ENCODE measurements around the gene RFLNA. TPM values are rescaled to one million over a fixed set of nuclear protein-coding genes. Genes with fewer than 3 reads are reported as not detected.

RFLNA gene
- total RNA-seq, 2 experiments from 2014 or later, result not detected

GRCh38 chr12:124311292-124312109 lies 16.6 kb downstream of the RFLNA start:
- Mint-ChIP-seq H3K27me3 (no peaks in the 10 kb centered on the region), H3K9me3 (no peaks in the 10 kb centered on the region), H3K4me1 (no peaks in the 10 kb centered on the region), H3K4me3 (no peak overlapping the region), H3K36me3 (ENCODE audit: low read depth) (no peaks in the 10 kb centered on the region), H3K27ac (no peak overlapping the region)
- DNase-seq, result no peak
- POLR2A ChIA-PET, result no interaction called here
- CTCF ChIA-PET, result interaction anchor here (0.6 kb wide), 1 partner anchor 460 kb away, joined by 3 read pairs; no protein-coding TSS in a partner anchor

GRCh38 chr12:124312601-124313000 lies 17.7 kb downstream of the RFLNA start:
- Mint-ChIP-seq H3K4me3 (no peak overlapping the region), H3K27me3 (no peaks in the 10 kb centered on the region), H3K27ac (no peak overlapping the region), H3K4me1 (no peaks in the 10 kb centered on the region), H3K36me3 (ENCODE audit: low read depth) (no peaks in the 10 kb centered on the region), H3K9me3 (no peaks in the 10 kb centered on the region)
- no peak for DNase-seq
- ChIA-PET POLR2A (no interaction called here), CTCF (interaction anchor here (0.6 kb wide), 1 partner anchor 459 kb away, joined by 3 read pairs; no protein-coding TSS in a partner anchor)

GRCh38 chr12:124314207-124314606 lies 19.3 kb downstream of the RFLNA start:
- H3K27ac Mint-ChIP-seq, result no peak overlapping the region
- ChIA-PET CTCF (no interaction called here), POLR2A (no interaction called here)
- DNase-seq, result no peak
- no peaks in the 10 kb centered on the region for H3K4me1 Mint-ChIP-seq
- no peaks in the 10 kb centered on the region for H3K36me3 Mint-ChIP-seq (ENCODE audit: low read depth)
- H3K27me3 Mint-ChIP-seq, result no peaks in the 10 kb centered on the region
- H3K4me3 Mint-ChIP-seq, result no peak overlapping the region
- H3K9me3 Mint-ChIP-seq, result no peaks in the 10 kb centered on the region

DNA sequence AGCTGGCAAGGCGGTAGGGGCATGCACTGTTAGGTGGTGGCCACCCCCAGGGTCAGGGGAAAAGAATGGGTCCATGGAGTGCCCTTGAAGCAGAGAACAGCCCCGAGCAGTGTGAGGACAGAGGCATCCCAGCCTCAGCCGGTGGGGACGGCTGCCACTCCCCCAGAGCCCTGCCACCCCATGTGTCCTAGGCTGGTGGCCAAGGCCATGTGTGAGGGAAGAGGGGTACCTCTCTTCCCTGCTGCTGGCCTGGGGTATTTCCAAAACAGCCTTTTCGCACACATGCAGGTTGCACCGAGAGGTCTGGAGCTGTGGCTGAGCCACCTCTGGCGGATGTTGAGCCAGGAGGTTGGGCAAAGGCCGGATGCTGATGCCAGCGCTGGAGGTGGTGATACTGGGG lies 19.9 kb downstream of the RFLNA start:
- ChIA-PET CTCF (no interaction called here), POLR2A (no interaction called here)
- Mint-ChIP-seq H3K27me3 (no peaks in the 10 kb centered on the region), H3K4me1 (no peaks in the 10 kb centered on the region), H3K4me3 (no peak overlapping the region), H3K9me3 (no peaks in the 10 kb centered on the region), H3K27ac (no peak overlapping the region), H3K36me3 (ENCODE audit: low read depth) (no peaks in the 10 kb centered on the region)
- DNase-seq, result no peak

- ChIA-PET POLR2A (no interaction called here), CTCF (no interaction called here)
Observed at GRCh38 chr12:124315372-124316044, 20.6 kb downstream of the RFLNA start.

GRCh38 chr12:124316257-124316900 lies 21.5 kb downstream of the RFLNA start:
- DNase-seq, result no peak
- Mint-ChIP-seq H3K36me3 (ENCODE audit: low read depth) (no peaks in the 10 kb centered on the region), H3K4me3 (no peak overlapping the region), H3K9me3 (no peaks in the 10 kb centered on the region), H3K27me3 (no peaks in the 10 kb centered on the region), H3K27ac (no peak overlapping the region), H3K4me1 (no peaks in the 10 kb centered on the region)
- ChIA-PET CTCF (no interaction called here), POLR2A (no interaction called here)

More at GRCh38 chr12:124315372-124316044, 20.6 kb downstream of the RFLNA start:
- no peaks in the 10 kb centered on the region for H3K27me3 Mint-ChIP-seq
- H3K4me1 Mint-ChIP-seq, result no peaks in the 10 kb centered on the region
- no peak for DNase-seq
- H3K27ac Mint-ChIP-seq, result no peak overlapping the region
- no peaks in the 10 kb centered on the region for H3K9me3 Mint-ChIP-seq
- no peak overlapping the region for H3K4me3 Mint-ChIP-seq
- no peaks in the 10 kb centered on the region for H3K36me3 Mint-ChIP-seq (ENCODE audit: low read depth)

- Mint-ChIP-seq H3K27me3 (no peaks in the 10 kb centered on the region), H3K36me3 (ENCODE audit: low read depth) (peaks cover 3% of the 10 kb centered on the region), H3K4me1 (no peaks in the 10 kb centered on the region), H3K4me3 (no peak overlapping the region), H3K9me3 (no peaks in the 10 kb centered on the region), H3K27ac (no peak overlapping the region)
- ChIA-PET POLR2A (no interaction called here), CTCF (no interaction called here)
- DNase-seq, result no peak
Observed at GRCh38 chr12:124317400-124317799, 22.5 kb downstream of the RFLNA start.

GRCh38 chr12:124318278-124319020 lies 23.6 kb downstream of the RFLNA start:
- POLR2A ChIA-PET, result no interaction called here
- H3K9me3 Mint-ChIP-seq, result peaks cover under 1% of the 10 kb centered on the region
- H3K4me3 Mint-ChIP-seq, result no peak overlapping the region
- no peak for DNase-seq
- H3K4me1 Mint-ChIP-seq, result no peaks in the 10 kb centered on the region
- no peak overlapping the region for H3K27ac Mint-ChIP-seq
- CTCF ChIA-PET, result interaction anchor here (1.0 kb wide), 1 partner anchor 285 kb away, joined by 3 read pairs; no protein-coding TSS in a partner anchor
- peaks cover 6% of the 10 kb centered on the region for H3K36me3 Mint-ChIP-seq (ENCODE audit: low read depth)
- no peaks in the 10 kb centered on the region for H3K27me3 Mint-ChIP-seq

GRCh38 chr12:124319368-124320050 lies 24.6 kb downstream of the RFLNA start:
- no peak for DNase-seq
- Mint-ChIP-seq H3K4me3 (no peak overlapping the region), H3K4me1 (no peaks in the 10 kb centered on the region), H3K27me3 (no peaks in the 10 kb centered on the region), H3K27ac (no peak overlapping the region), H3K36me3 (ENCODE audit: low read depth) (peaks cover 17% of the 10 kb centered on the region), H3K9me3 (peaks cover 10% of the 10 kb centered on the region)
- CTCF ChIA-PET, result interaction anchor here (1.0 kb wide), 1 partner anchor 286 kb away, joined by 3 read pairs; no protein-coding TSS in a partner anchor
- POLR2A ChIA-PET, result interaction anchor here (0.9 kb wide), 1 partner anchor 283 kb away, joined by 3 read pairs; no protein-coding TSS in a partner anchor

DNA sequence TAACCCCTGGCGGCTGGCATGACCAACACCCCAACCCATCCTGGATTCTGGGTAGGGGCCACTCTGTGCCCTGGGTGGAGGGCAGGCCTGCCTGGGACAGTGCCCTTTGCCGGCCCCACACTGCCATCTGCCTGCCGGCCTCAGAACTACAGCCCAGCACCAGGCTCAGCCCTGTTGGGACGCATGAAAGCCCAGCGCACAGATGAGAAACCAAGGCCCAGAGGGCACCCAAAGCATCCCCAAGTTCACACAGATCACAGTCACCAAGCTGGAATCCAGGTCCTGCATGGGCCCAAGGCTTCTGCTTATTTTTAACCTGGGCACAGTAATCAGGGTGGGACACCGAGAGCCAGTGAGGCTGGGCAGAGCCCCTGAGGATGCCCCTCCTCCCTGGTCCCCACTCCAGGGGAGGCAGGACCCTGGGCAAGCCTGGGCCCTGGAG lies 26.2 kb downstream of the RFLNA start:
- Mint-ChIP-seq H3K36me3 (ENCODE audit: low read depth) (peaks cover 28% of the 10 kb centered on the region), H3K27ac (no peak overlapping the region), H3K9me3 (peaks cover 12% of the 10 kb centered on the region), H3K27me3 (no peaks in the 10 kb centered on the region), H3K4me1 (no peaks in the 10 kb centered on the region), H3K4me3 (no peak overlapping the region)
- CTCF ChIA-PET, result no interaction called here
- peak; percentile 69 for DNase-seq
- POLR2A ChIA-PET, result no interaction called here

- DNase-seq, result no peak
Observed at GRCh38 chr12:124321556-124322270, 26.8 kb downstream of the RFLNA start.

More at GRCh38 chr12:124321556-124322270, 26.8 kb downstream of the RFLNA start:
- no peaks in the 10 kb centered on the region for H3K4me1 Mint-ChIP-seq
- peaks cover 12% of the 10 kb centered on the region for H3K9me3 Mint-ChIP-seq
- H3K4me3 Mint-ChIP-seq, result no peak overlapping the region
- peaks cover 32% of the 10 kb centered on the region for H3K36me3 Mint-ChIP-seq (ENCODE audit: low read depth)
- H3K27ac Mint-ChIP-seq, result no peak overlapping the region
- CTCF ChIA-PET, result no interaction called here
- H3K27me3 Mint-ChIP-seq, result no peaks in the 10 kb centered on the region
- POLR2A ChIA-PET, result no interaction called here
